Heart right ventricle (tissue), 16 donors: ENCODE data around the gene TREM2. TPM values are rescaled to one million over a fixed set of nuclear protein-coding genes. Genes with fewer than 3 reads are reported as not detected.

Experiments
- ATAC-seq, 8 donors: fragments of 200-7000 bp; cut with Tn5 transposase; one replicate each; pipeline ENCODE4 v1.9.1; 2020; ENCODE audit warnings: mild to moderate bottlenecking in 8 of 8, moderate library complexity in 8 of 8, moderate number of reproducible peaks in 1 of 8
- DNase-seq, 2 donors: peaks; one replicate each; pipeline ENCODE4 v3.0.0-alpha.2; 2020
- H3K27ac ChIP-seq, 10 donors: fragments of 200-600 bp; sonication (generic) in 2 of 10; one replicate each; pipeline versions ENCODE4 v1.5.0 to v1.8.0; 2020 to 2022; ENCODE audit warnings: mild to moderate bottlenecking in 3 of 10
- H3K27me3 ChIP-seq, 7 donors: fragments of 200-600 bp; one replicate each; pipeline ENCODE4 v1.8.0; 2021 to 2022; ENCODE audit warnings: mild to moderate bottlenecking in 2 of 7
- H3K36me3 ChIP-seq, 9 donors: fragments of 200-600 bp; sonication (generic) in 1 of 9; one replicate each; pipeline versions ENCODE4 v1.5.0 to v1.8.0; 2020 to 2022; ENCODE audit warnings: mild to moderate bottlenecking in 2 of 9
- H3K4me1 ChIP-seq, 9 donors: fragments of 200-600 bp; sonication (generic) in 1 of 9; one replicate each; pipeline versions ENCODE4 v1.5.0 to v1.8.0; 2020 to 2022; ENCODE audit warnings: mild to moderate bottlenecking in 4 of 9
- H3K4me3 ChIP-seq, 10 donors: fragments of 200-600 bp; sonication (generic) in 2 of 10; one replicate each; pipeline versions ENCODE4 v1.5.0 to v1.8.0; 2020 to 2022; ENCODE audit warnings: mild to moderate bottlenecking in 7 of 10, moderate library complexity in 2 of 10
- H3K9me3 ChIP-seq, 11 donors: fragments of 200-600 bp in 10 of 11; sonication (generic) in 2 of 11; one replicate each; pipeline versions ENCODE4 v1.5.0 to v1.8.0; 2013 to 2022; ENCODE audit warnings: mild to moderate bottlenecking in 2 of 11, control low read depth in 1 of 11, moderate library complexity in 1 of 11
- CTCF ChIP-seq, 9 donors: fragments of 200-600 bp; sonication (generic) in 2 of 9; IDR thresholded peaks; one replicate each; pipeline versions ENCODE4 v1.5.0 to v1.8.0; 2021 to 2022; ENCODE audit warnings: antibody characterized with exemption in 9 of 9, mild to moderate bottlenecking in 5 of 9, moderate library complexity in 1 of 9
- WGBS, 2 donors: extraction: QIAGEN DNeasy Blood & Tissue Kit; methylation state at CpG; one replicate each; pipeline ENCODE4 v1.1.7; 2013; ENCODE audit warnings: inconsistent platforms in 1 of 2; 5-methylcytosine and 5-hydroxymethylcytosine counted together
- intact Hi-C, 10 donors: fragments of 100-400 bp; cut with DNase I; formaldehyde crosslinking; loops; one replicate each; pipeline versions ENCODE4 v1.11.1 to v1.14.2; 2022
- polyA plus RNA-seq, 2 donors: library from polyadenylated mRNA; stranded (reverse); fragments of 200-250 nt; gene quantifications; one replicate each; pipeline ENCODE4 v1.2.3, GENCODE V29; 2013
- total RNA-seq, 10 donors: library from RNA; stranded (reverse); fragmentation: NEBNext Ultra II Directional in 3 of 10; extraction: Animal tissue kit (Norgen Biotek cat#: 25700) in 3 of 10; gene quantifications; one replicate each; pipeline versions ENCODE4 v1.2.1 to v1.2.4, GENCODE V29; 2021 to 2023
- donor health status: Arrhythmogenic right ventricular cardiomyopathy.
- donor health status: ischemic (EF 13 %, LVEDD 7.1; RV severe dilation, severe dysfunction).
- donor health status: healthy with polysubstance abuse.
- donor health status: DM: no; HTN: yes; CAD: no.
- donor health status: DM: no; HTN: no; CAD: no.
- donor health status: ischemic (EF 25% LVEDD 6.9; RV normal size, moderate dysfunction).
- donor health status: ischemic (EF 25% LVEDD 5.7; RV mildly dilated, moderate dysfunction).
- donor health status: healthy.
- donor health status: DM: yes; HTN: yes; CAD: no.
- donor health status: Ischemic cardiomyopathy.
- donor health status: ischemic (EF 35%, LVEDD 5.7; RV mildly dilated, moderate dysfunction).
- donor health status: nonischemic (EF 11% LVEDD 7.7; RV severe dilation, severe dysfunction).
- donor health status: DM: yes; HTN: yes; CAD: no.
- donor health status: PGD.
- donor health status: ischemic (EF 29% LVEDD 5.4; RV normal size, mild dysfunction).
- donor health status: nonischemic (EF 23%, LVEDD 6.1; RV moderate dilation, normal function).

The TREM2 gene
- total and polyA plus RNA-seq, 12 donors, result 0.40 to 5.5 (median 1.1) TPM; not detected in 3

DNA sequence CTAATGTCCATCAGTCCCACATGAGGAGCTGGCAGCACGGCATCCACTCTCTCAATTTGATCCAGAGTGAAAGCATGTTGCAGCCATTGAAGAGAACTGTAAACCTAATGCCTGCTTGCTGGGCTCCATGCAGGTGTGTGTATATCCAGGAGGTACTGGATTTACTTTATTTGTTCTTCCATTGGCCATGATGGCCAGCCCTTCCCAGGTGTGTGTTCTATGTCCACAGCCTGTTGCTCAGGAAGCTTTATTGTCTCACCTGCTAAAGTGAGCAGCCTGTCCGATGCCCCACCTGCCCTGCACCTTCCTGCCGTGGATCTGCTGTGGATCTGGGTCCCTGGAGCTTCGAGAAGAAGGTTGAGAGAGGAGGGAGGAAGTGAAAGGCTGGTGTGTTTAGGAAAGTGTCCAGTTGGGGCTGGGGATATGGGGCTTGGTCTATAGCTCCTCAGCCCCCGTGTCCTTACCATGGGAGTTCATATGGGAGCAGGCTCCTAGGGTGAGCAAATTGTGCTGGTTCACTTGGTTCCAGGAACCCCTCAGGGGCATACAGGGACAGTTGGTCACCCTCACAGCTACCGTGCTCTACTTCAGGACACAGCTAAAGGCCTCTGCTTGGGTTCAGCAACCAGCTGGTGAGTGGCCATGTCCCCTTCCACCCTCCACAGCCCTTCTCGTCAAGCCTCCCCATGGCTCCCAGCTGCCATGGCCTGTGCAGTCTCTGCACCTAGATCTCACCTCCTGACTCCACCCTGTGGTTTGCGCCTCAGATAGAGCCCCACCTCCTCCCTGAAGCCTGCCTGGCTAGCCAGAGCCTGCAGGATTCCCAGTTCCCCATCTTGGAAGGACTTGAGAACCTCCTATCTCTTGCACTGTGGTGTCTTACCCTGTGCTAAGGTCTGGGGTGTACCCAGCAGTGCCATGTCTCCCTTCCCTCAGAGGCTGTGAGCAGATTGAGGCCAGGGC is 25.3 kb upstream of the TREM2 start:
- intact Hi-C loops, result no loop called here
- DNase-seq, result no peak
- Histone ChIP-seq H3K4me1 (peaks cover 0 to 12% (median 0%) of the 10 kb centered on the region in 9 donors), H3K36me3 (no peaks in the 10 kb centered on the region), H3K4me3 (no peak overlapping the region), H3K27me3 (peaks cover 0 to 23% (median 10%) of the 10 kb centered on the region in 7 donors), H3K27ac (no peak overlapping the region), H3K9me3 (peaks cover 0 to 17% (median 4%) of the 10 kb centered on the region in 11 donors)
- ATAC-seq, result no peak
- TF ChIP-seq CTCF (IDR thresholded peaks at IDR 0.05), result no peak
- WGBS, 2 donors, result 84 to 91% methylated on average over 8 of the region's 8 CpGs

GRCh38 chr6:41186031-41186562 is 23.2 kb upstream of the TREM2 start:
- peaks cover 0 to 21% (median 0%) of the 10 kb centered on the region in 9 donors for H3K4me1 ChIP-seq
- 43 to 48% methylated on average over 10 of the region's 10 CpGs for WGBS, 2 donors
- H3K27ac ChIP-seq, result peak overlapping the region in 1 of 10 donors; percentile 70
- H3K9me3 ChIP-seq, result peaks cover 0 to 17% (median 4%) of the 10 kb centered on the region in 11 donors
- intact Hi-C loops, result no loop called here
- peak in 4 of 8 donors; percentile 14 to 43 (median 20) for ATAC-seq
- H3K36me3 ChIP-seq, result no peaks in the 10 kb centered on the region
- H3K27me3 ChIP-seq, result peaks cover 0 to 7% (median 0%) of the 10 kb centered on the region in 7 donors
- DNase-seq, result no peak
- no peak overlapping the region for H3K4me3 ChIP-seq
- no peak for TF ChIP-seq CTCF (IDR thresholded peaks at IDR 0.05)

DNA sequence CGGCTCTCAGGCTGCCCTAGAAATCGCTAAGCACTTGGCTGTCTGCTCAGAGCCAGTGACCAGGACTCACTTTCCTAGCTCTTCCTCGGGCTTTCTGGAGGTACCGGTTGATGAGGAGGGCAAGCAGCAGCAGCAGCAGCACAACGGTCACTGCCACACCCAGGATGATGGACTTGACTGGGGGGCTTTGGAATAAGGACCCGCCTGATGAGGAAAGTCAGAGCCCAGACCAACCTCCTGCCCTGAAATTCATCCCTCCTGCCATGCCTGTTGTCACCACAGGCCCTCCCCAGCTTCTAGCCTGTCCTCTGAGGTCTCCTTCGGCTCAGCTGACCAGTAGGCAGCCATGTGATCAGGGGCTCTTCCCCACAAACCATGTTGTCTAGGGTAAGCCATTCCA is 21.8 kb upstream of the TREM2 start:
- peaks cover 0 to 21% (median 0%) of the 10 kb centered on the region in 9 donors for H3K4me1 ChIP-seq
- DNase-seq (no peak), ATAC-seq (no peak)
- H3K36me3 ChIP-seq, result no peaks in the 10 kb centered on the region
- WGBS, 2 donors, result 85 to 90% methylated on average over 7 of the region's 7 CpGs
- H3K27ac ChIP-seq, result peak overlapping the region in 1 of 10 donors; percentile 70
- H3K4me3 ChIP-seq, result no peak overlapping the region
- peaks cover 0 to 7% (median 0%) of the 10 kb centered on the region in 7 donors for H3K27me3 ChIP-seq
- peaks cover 0 to 8% (median 2%) of the 10 kb centered on the region in 11 donors for H3K9me3 ChIP-seq
- intact Hi-C loops, result no loop called here
- no peak for TF ChIP-seq CTCF (IDR thresholded peaks at IDR 0.05)
